NT2/D1 (cell line): ENCODE measurements around the gene KIF21B.

ENCODE experiments used
- SUZ12 ChIP-seq: IDR thresholded peaks from 2 replicates; pipeline ENCODE4 v1.6.1; 2011; ENCODE audit not compliant: insufficient read length, insufficient read depth; ENCODE audit errors: extremely low read depth
- ZNF274 ChIP-seq: IDR thresholded peaks from 2 replicates; pipeline ENCODE4 v1.6.1; 2011; ENCODE audit warnings: mild to moderate bottlenecking, low read depth, low read length

- TF ChIP-seq ZNF274 = no peak
- no peak for TF ChIP-seq SUZ12
These were observed 73.9 kb downstream of the KIF21B start for GRCh38 chr1:200949626-200950025.
